ENCODE measurements around the gene EEF1A2.
A peak's percentile ranks its signal among the peaks of the same experiment; 100 is the strongest.
"Not testable (repeated sequence)": the region's sequence is repeated elsewhere in the genome, so short reads cannot be mapped to it uniquely, and the experiment has no call there.

EEF1A2 gene

DNA sequence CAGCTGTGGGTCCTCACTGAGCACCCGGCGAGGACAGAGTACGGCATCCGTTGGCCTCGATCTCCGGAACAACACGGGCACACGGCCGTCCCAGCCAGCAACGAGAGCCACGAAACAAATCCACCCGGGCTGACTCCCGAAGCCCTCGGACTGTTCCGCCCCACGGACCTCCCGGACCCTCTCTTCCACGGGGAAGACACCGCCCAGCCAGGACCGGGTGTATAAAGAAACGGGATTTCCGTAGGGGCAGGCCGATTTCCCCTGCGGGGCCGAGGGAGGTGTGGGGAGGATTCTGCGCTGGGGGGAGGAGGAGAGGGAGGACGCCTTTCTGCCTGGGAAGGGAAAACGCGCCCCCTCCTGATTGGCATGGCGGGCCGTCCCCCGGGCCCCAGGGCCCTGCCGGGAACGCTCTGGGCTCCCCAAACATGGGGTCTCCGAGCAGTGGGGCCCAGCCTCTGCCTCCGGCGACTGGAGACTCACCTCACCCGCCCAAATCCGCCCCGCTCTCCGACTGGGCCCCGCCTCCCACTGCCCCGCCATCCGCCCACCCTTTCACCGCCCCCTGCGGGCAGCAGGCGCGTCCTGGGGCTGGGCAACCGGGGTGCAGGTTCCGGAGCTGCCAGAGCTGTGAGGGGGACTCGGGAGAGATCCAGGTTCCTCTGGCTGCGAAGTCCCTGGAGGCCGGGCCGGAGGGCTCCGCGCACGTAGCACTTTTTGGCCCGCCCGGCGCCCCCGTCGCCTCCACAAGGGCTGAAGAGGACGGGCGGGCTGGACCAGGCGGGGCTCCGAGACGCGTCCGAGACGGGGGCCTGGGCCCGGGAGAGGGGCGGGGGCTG lies 21.0 kb upstream of the EEF1A2 start:
- peak; percentile 44 for DNase-seq

DNA sequence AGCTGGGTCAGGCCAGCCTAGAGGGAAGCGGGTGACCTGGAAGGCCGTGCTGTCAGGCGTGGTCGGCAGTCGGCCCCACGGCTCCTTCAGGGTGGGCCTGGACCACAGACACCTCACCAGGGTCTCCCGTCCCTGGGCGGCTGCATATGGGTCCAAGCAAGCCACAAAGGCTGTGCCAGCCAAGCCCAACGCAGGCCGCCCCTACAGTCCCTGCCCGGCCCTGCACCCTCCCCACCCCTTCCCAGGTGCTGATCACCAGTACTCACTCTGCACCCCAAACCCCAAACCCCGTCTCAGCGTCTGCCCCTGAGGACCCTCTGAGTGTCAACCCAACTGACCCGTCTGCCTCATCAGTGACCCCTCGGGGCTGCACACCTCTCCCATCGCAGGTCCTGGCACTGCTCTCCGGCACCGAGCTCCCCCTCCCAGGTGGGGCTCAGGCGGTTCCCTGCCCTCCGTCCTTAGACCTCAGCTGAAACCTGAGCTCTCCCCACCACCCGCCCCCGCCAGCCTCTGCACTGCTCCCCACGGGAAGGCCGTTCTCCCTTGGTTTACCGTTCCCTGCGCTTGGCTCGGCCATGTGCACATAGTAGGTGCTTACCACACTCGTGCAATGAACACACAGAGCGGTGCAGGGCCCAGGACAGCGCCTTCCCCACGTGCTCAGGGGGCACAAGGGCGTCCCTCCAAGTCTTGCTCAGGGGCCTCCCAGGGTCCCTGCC lies 20.2 kb upstream of the EEF1A2 start:
- DNase-seq = no peak

DNA sequence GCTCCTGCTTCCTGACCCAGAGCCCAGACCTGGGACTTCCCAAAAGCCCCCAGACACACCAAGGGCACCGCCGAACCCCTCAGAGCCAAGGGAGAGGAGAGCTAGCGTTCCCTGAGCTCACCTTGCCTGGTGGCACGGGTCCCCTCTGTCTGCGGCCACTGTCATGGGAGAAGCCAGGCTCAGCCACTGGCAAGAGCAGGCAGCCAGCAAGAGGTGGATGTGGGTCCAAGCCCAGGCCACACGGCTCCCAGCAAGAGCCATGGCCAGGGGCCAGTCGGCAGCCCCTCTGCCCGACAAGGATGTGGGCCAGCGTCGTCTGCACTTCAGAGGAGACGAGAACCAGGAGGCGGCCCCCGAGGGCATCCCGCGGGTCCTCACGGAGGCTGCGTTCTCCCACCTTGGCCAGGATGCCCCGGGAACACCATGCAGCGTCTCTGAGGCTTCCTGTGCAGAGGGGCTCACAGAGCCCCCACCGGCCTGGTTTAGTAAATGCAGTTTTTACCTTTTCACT lies 19.5 kb upstream of the EEF1A2 start:
- no peak for DNase-seq

DNA sequence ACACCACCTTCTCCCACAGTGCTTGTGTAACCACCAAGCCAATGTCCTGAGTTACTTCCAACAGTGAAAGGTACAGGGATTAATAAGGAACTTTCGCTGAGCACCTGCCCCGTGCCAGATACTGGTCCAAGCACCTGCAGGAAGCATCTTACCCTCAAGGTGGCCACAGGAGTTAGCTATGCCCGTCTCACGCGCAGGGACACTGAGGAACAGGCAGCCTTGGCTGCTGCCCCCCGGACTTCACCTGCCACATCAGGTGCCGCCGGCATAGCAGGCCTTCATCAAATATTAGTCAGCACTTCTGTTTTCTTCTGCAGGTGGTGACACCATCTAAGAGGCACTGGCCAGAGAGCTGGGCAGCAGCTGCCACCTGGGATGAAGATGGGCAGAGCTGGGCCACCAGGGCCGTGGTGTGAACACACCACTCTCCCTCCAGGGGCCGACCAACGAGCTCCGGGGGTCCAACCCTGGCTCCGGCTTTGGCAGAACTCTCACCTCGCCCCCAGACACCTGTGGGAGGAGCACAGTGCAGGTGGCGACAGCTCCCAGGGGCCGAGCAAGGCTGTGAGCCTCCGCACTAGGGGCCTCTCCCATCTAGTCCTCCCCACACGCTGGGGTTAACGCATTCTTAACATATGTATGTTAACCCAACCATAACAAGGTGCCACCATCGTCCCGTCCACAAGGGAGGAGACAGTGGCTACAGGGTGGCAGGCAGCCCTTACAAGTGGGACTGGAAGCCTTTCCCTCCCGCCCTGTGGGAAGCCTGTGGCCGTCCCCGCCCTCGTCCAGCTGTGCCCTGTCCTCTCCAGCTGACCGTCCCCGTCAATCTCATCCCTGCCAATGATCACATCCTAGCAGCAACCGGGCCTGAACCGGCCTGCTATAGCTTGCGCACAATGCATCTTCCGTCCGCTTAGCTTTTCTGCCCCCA lies 18.8 kb upstream of the EEF1A2 start:
- DNase-seq = no peak

DNA sequence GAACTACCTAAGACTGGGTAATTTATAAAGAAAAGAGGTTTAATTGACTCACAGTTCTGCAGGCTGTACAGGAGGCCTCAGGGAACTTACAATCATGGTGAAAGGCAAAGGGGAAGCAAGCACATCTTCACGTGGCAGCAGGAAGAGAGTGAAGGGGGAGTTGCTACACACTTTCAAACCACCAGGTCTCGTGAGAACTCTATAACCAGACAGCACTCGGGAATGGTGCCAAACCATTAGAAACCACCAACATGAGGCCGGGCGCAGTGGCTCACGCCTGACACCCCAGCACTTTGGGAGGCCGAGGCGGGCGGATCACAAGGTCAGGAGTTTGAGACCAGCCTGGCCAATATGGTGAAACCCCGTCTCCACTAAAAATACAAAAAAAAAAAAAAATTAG lies 15.6 kb upstream of the EEF1A2 start:
- DNase-seq = not testable (repeated sequence)

DNA sequence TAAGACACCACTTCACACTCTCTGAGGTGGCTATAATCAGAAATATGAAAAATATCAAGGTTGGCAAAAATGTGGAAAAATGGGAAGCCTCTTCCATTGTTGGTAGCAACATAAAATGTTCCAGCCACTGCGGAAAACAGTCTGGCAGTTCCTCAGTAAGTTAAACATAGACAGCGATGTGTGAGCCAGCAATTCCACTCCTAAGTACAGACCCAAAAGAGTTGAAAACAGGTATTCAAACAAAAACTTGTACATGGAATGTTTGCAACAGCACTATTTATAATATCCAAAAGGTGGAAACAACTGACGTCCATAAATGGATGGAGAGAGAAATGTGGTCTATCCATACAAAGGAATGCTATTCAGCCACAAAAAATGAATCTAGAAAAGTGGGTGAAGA lies 14.3 kb upstream of the EEF1A2 start:
- no peak for DNase-seq

DNA sequence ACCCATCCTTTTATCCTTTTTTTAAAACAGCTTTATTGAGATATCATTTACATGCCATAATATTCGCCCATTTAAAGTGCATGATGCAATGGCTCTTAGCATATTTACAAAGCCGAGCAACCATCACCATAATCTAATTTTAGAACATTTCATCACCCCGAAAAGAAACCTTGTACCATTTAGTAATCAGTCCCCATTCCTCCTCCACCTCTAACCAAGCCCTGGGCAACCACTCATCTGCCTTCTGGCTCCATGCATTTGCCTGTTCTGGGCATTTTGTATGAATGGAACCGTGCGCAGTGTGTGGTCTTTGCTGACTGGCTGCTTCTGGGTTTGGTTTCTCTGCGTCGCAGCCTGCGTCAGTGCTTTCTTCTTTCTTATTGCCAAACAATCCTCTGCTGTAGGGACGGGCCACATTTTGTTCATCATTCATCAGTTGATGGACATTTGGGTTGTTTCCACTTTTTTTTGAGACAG lies 10.2 kb upstream of the EEF1A2 start:
- DNase-seq = no peak

DNA sequence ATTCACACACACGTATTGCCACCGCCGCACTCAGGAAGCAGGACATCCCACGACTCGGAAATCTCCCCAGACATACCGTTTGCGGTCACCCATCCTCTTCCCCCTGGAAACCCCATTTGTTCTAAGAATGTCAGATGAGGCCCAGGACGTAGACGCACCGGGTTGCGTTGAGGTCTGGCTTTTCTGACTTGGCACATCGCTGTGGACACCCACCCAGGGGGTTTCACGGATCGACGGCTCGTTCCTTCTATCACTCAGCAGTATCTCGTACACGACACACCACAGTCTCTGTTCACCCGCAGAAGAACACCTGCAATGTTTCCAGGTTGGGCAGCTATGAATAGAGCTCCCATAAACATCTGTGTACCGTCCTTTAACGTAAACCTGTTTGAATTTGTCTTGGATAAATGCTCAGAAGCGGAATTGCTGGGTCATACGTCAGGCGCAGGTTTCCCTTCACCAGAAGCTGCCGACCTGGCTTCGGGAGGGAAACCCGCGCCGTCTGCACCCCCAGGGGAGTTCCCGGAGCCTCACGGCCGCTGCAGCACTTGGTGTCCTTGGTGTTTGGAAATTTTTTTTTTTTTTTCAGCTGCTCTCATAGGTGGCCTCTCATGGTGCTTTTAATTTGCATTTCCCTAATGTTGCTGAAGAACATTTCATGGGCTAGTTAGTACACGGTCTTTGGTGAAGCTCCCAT lies 9.3 kb upstream of the EEF1A2 start:
- no peak for DNase-seq

DNA sequence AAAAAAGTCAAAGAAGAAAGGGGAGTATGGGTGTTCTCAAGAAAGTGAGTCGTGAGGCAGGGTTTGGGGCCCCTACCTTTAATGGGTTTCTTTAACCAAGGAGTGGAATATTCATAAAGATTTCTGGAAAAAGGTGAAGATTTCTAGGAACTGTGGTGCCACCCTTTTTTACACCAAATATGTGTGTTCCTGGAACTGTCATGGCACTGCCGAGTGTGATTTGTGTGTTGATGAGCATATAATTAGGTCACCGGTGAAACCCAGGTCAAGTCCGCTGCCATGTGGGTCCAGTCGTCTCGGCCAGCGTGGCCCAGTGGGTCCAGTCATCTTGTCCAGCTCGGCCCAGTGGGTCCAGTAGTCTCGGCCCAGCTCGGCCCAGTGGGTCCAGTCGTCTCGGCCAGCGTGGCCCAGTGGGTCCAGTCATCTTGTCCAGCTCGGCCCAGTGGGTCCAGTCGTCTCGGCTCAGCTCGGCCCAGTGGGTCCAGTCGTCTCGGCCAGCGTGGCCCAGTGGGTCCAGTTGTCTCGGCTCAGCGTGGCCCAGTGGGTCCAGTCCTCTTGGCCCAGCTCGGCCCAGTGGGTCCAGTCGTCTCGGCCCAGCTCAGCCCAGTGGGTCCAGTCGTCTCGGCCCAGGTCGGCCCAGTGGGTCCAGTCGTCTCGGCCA lies 8.3 kb upstream of the EEF1A2 start:
- DNase-seq = no peak

DNA sequence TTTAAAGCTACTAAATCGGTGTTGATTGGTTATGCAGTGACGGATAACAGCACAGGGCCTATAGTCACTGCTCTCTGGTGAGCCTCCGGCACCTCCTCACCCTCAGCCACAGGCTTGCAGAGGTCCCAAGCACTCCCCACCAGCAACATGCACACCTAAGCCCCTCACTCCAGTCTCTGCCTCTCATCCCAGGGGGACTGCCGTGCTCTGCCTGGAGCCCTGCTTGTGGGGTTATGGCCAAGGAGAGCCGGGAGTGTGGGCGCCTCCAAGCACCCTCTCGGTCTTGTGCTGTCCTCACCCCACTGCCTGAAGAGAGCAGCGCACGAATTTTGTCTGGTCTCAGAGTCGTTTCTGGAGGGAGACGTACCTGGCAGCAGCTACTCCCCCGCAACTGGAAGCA lies 6.8 kb upstream of the EEF1A2 start:
- no peak for DNase-seq

DNA sequence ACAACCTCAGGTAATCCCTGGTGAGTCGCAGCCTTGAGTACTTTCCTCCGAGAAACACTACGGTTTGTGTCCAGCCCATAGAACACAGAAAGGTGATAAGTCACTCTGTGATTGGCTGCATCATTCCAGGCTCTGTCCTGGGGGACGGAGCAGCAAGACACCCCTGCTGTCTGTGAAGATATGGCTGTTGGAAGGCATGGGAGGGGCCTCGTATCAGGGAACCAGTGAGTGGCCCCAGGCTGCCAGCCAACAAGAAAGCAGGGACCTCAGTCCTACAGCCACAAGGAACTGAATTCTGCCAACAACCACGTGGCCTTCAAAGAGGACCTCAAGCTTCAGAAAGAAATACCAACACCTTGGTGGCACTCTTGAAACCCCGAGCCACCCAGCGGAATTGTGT lies 6.4 kb upstream of the EEF1A2 start:
- DNase-seq = no peak

DNA sequence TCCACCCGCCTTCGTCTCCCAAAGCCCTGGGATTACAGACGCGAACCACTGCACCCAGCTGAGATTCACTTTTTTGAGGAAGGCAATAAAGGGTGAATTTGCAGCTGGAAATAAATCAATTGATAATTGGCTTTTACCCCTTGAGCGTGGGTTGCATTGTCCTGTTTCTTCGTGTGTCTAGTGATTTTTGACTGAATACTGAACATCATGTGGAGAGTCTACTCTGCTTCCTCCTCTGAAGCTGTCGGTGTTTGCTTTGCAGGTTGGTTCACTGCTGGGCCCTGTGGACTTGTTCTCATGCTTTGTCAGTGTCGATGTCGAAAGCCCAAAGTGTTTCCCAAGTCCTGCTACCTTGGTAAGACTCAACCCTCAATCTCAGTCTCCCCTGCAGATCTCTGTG lies 5.8 kb upstream of the EEF1A2 start:
- no peak for DNase-seq

DNA sequence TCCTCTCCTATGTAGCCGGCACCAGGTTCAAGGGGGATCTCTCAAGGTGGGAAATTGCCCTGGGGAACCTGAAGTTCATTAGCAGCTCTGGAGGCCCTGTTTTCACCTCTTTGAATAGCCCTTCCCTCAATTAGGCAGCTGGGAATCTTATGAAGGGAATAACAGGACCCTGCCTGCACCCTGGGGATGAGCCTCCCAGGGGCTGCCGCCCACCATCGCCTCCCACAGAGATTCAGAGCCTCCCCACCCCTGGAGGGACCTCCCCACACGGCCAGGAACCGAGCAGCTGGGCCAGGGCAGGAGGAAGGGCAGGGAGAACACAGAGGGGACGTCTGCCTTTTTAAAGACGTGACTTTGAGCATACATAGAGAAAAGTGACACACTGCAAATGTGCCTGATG lies 4.6 kb upstream of the EEF1A2 start:
- DNase-seq = no peak

DNA sequence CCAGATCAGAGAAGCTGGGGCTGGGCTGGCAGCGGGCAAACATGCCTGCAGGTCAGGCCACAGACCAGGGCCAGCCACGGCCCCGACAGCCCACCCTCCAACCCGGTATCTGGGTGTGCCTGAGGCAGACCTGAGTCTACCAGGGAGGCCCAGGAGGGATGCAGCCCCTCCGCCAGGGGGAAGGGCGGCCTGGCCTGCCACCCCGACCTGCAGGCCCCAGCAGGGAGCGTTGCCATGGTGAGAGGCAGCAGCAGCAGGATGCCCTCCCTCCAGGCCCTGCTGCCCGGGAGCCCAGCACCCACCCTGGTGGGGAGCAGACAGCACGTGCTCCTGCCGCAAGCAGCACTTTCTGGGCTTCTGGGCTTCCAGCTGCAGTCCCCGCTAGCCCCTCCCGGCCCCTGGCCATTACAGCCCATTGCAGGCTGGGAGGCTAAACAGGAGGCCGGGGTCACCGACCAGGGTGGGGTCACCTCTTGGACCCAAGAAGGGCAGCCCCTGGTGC lies 3.8 kb upstream of the EEF1A2 start:
- DNase-seq = no peak

DNA sequence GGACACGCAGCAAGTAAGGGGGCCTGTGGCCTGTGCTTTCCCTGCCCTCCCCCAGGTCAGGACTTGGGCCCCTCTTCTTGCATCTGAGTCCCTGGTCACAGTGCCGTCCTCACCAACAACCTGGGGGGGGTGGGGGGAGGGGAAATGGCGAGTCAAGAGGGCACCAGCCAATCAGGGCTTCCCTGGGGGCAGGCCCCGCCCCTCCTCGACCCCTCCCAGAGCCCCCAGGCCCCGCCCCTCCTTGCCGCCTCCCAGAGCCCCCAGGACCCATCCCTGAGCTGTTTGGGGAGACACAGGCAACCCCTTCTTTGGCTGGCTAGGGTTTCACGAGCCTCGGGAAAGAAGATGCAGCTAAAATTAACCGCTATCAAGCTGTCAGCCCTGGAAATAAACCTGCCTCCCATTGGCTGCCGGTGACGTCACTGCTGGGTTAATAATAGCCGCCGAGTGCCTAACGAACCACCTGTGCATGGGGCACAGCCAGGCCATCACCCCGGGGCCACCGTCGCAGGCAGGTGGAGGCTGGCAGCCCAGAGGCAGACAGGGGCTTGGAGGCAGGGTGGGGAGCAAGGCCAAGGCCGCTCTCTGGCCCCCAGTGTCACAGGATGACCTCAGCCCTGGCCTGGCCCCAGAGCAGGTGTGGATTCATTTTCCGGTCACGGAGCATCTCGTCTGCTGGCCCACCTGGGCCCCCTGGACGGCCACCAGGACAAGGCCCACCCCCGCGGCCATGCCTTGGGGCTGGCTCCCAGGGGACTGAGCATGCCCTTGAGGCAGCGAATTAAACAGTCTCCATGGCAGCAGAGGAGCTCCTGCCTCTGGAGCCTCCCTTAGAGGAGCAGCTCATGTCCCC lies 3.2 kb upstream of the EEF1A2 start:
- peak; percentile 65 for DNase-seq

DNA sequence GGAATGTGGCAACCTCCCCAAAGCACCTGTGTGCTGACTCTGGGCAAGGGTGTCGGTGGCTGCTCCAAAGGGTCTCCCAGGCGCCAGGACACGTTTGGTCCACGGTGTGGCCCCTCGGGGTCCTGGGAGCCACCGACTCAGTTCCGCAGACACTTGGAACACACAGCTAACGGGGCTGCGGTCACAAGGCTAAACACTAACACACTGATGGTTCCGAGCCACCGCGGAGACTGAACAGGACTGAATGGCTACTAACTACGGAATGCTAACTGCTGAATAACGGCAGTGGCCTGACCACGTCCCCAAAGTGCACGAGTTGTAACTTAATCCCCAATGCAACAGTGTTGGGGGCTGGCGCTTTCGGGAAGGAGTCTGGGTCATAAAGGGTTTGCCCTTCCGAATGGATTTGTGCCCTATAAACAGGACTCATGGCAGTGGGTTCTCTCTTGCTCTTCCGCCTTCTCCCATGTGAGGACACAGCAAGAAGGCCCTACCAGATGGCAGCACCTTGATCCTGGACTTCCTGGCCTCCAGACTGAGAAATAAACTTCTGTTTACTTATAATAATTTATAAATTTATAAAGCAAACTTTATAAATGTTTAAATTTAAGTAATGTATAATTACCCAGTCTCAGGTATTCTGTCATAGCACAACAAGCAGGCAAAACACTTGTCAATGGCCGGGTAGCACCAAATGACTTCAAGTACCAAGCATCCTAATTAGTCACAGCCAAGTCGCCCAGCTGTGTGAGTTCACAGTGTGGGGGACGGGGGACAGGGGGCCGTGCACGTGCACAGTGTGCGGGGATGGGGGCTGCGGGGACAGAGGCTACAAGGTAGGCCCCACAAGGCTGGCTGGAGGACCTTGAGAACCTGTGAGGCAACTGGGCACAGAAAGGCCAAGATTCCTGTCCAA lies 2.3 kb upstream of the EEF1A2 start:
- DNase-seq = no peak

DNA sequence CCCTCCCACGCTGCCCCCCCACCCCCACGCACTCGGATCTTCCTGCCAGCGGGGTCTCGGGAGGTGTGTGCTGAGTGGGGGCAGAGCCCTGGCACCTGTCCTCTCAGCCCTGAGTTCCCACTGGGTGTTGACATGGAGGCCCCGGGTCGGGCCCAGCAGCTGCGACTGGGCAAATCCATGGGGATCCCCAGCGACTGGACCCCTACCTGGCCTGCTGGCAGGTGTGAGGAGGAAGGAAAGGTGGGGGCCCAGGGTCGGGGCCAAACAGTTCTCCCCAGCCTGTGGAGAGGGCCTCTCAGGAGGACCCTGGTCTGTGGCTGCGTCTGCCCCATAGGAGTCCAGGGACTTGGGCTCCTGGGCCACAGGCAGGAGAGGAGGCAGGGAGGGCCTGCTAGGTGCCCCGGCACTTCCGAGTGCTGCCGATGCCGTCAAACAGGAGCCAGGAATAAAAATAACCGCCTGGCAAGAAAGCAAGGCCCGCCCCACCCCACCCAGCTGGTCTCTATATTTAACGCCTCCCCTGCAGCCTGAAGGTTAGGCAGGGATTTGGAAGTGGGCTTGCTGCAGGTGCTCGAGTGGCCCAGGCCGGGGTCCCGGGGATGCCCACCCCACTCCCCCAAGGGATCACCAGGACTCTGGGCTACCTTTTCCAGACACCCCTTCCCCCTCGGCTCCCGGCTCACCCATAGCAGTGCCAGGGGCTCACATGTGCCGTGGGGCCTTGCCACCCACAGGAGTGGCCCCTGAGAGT lies 1.4 kb upstream of the EEF1A2 start:
- DNase-seq = no peak

DNA sequence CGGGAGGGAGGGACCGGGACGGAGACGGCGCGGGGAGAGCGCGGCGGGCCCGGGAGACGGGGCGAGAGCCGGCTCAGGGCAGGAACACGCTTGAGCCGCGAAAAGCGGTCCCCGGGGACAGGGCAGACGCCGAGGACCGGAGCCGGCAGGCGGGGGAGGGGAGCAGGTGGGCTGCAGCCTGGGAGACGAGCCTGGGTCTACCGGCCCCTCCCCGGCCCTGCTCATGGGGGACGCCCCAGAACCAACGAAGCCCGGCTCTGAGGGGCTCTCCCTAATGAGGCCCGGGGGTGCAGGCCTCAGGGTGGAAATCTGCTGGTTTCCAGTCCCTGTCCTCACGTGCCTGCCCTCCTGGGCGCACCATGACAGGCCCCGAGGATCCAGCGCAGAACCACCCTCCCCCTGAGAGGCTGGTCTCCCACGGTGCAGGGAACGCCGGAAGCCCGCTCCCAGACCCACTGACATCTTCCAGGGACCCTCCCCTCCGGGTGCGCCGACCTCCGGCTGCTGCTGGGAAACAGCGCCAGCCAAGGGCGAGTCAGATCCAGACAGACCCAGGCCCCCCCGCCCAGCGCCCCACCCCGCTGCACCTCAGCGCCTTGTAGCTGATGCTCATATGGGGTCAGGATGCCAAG lies 571 bp upstream of the EEF1A2 start:
- peak; percentile 29 for DNase-seq

Measured in NCI-H1105 treated with DMSO at 0.1 percent for 48 hours (cell line).